RWPE2 (cell line): Measurements from ENCODE around the gene STK4.

ENCODE experiments used
- ATAC-seq: fragments of 200-7000 bp; cut with Tn5 transposase; 3 replicates; pipeline ENCODE4 v1.9.1; 2021; ENCODE audit warnings: low read depth
- DNase-seq: peaks from one replicate; pipeline ENCODE4 v3.0.0-alpha.2; 2020; ENCODE audit warnings: low spot score
- H3K27ac ChIP-seq: fragments of 450-650 bp; 2 replicates; pipeline ENCODE4 v1.5.1; 2017; ENCODE audit warnings: mild to moderate bottlenecking; ENCODE audit not compliant: poor library complexity, severe bottlenecking
- H3K27me3 ChIP-seq: fragments of 250-450 bp; sonication (Bioruptor Pico); 2 replicates; pipeline ENCODE4 v1.5.1; 2021; ENCODE audit warnings: mild to moderate bottlenecking, moderate library complexity; ENCODE audit not compliant: insufficient read depth, poor library complexity, severe bottlenecking
- H3K36me3 ChIP-seq: fragments of 250-450 bp; sonication (Bioruptor Pico); 2 replicates; pipeline ENCODE4 v1.5.1; 2020; ENCODE audit warnings: low read depth, mild to moderate bottlenecking, moderate library complexity
- H3K4me1 ChIP-seq: fragments of 250-450 bp; sonication (Bioruptor Pico); 2 replicates; pipeline ENCODE4 v1.5.1; 2021; ENCODE audit warnings: mild to moderate bottlenecking, moderate library complexity; ENCODE audit not compliant: insufficient read depth, poor library complexity, severe bottlenecking
- H3K4me3 ChIP-seq: fragments of 250-450 bp; sonication (Bioruptor Pico); 2 replicates; pipeline ENCODE4 v1.5.1; 2021; ENCODE audit warnings: mild to moderate bottlenecking, moderate library complexity; ENCODE audit not compliant: severe bottlenecking
- H3K9me3 ChIP-seq: fragments of 250-450 bp; sonication (Bioruptor Pico); 2 replicates; pipeline ENCODE4 v1.5.1; 2021; ENCODE audit warnings: mild to moderate bottlenecking, moderate library complexity; ENCODE audit not compliant: severe bottlenecking
- CTCF ChIP-seq: fragments of 450-650 bp; IDR thresholded peaks from one replicate; pipeline ENCODE4 v1.5.1; 2017; ENCODE audit warnings: mild to moderate bottlenecking, moderate library complexity; ENCODE audit not compliant: poor library complexity, severe bottlenecking

STK4 gene

GRCh38 chr20:44943828-44944227 lies 22.5 kb upstream of the STK4 start:
- Histone ChIP-seq H3K27ac (no peak overlapping the region), H3K4me3 (no peak overlapping the region), H3K9me3 (no peaks in the 10 kb centered on the region), H3K27me3 (no peaks in the 10 kb centered on the region), H3K4me1 (no peaks in the 10 kb centered on the region), H3K36me3 (peaks cover 94% of the 10 kb centered on the region)
- no peak for TF ChIP-seq CTCF
- ATAC-seq (no peak), DNase-seq (no peak)

GRCh38 chr20:44945261-44945660 lies 21.1 kb upstream of the STK4 start:
- Histone ChIP-seq H3K36me3 (peaks cover 100% of the 10 kb centered on the region), H3K27me3 (no peaks in the 10 kb centered on the region), H3K27ac (no peak overlapping the region), H3K4me3 (no peak overlapping the region), H3K4me1 (no peaks in the 10 kb centered on the region), H3K9me3 (no peaks in the 10 kb centered on the region)
- TF ChIP-seq CTCF, result no peak
- ATAC-seq (no peak), DNase-seq (no peak)

GRCh38 chr20:44946271-44946852 lies 19.9 kb upstream of the STK4 start:
- H3K27ac ChIP-seq, result no peak overlapping the region
- H3K9me3 ChIP-seq, result no peaks in the 10 kb centered on the region
- DNase-seq (peak; percentile 33), ATAC-seq (no peak)
- H3K4me1 ChIP-seq, result no peaks in the 10 kb centered on the region
- H3K36me3 ChIP-seq, result peaks cover 100% of the 10 kb centered on the region
- H3K27me3 ChIP-seq, result no peaks in the 10 kb centered on the region
- no peak for TF ChIP-seq CTCF
- H3K4me3 ChIP-seq, result no peak overlapping the region

- no peak for ATAC-seq
- Histone ChIP-seq H3K4me3 (no peak overlapping the region), H3K27me3 (no peaks in the 10 kb centered on the region), H3K36me3 (peaks cover 100% of the 10 kb centered on the region), H3K27ac (no peak overlapping the region), H3K9me3 (no peaks in the 10 kb centered on the region), H3K4me1 (no peaks in the 10 kb centered on the region)
- peak; percentile 57 for DNase-seq
- TF ChIP-seq CTCF, result no peak
Observed at GRCh38 chr20:44948107-44948506, 18.2 kb upstream of the STK4 start.

GRCh38 chr20:44948513-44948912 lies 17.8 kb upstream of the STK4 start:
- Histone ChIP-seq H3K36me3 (peaks cover 100% of the 10 kb centered on the region), H3K9me3 (no peaks in the 10 kb centered on the region), H3K4me1 (no peaks in the 10 kb centered on the region), H3K27ac (no peak overlapping the region), H3K27me3 (no peaks in the 10 kb centered on the region), H3K4me3 (no peak overlapping the region)
- no peak for DNase-seq
- TF ChIP-seq CTCF, result no peak
- no peak for ATAC-seq
